K562 (cell line): Measurements from ENCODE around the gene MRPL58.

ENCODE experiments used
- FOXM1 ChIP-seq, 2 experiments: fragments of 450-650 bp in 1 of 2; sonication (generic) in 1 of 2; formaldehyde crosslinking in 1 of 2; IDR thresholded peaks; 2 replicates each; pipeline versions ENCODE4 v1.6.1 to v1.9.0; 2017 to 2022; ENCODE audit warnings: low read depth in 2 of 2, mild to moderate bottlenecking in 2 of 2, missing genetic modification reagents in 1 of 2, moderate library complexity in 1 of 2
- POLR2A ChIP-seq: fragments of 450-650 bp; conservative IDR thresholded peaks from 2 replicates; pipeline ENCODE4 v1.6.1; 2016
- POLR2AphosphoS5 ChIP-seq: IDR thresholded peaks from 2 replicates; pipeline ENCODE4 v1.6.1; 2011; ENCODE audit warnings: mild to moderate bottlenecking, low read depth, low read length, moderate library complexity; ENCODE audit not compliant: control insufficient read depth, insufficient read depth
- RAD21 ChIP-seq, 2 experiments: fragments of 250-450 bp in 1 of 2; fragments of 450-650 bp in 1 of 2; sonication (Bioruptor Pico) in 1 of 2; formaldehyde crosslinking in 1 of 2; IDR thresholded peaks in 1 of 2; conservative IDR thresholded peaks in 1 of 2; 2 replicates each; pipeline versions ENCODE4 v1.4.0 to v1.8.0; 2020 to 2022; ENCODE audit warnings: mild to moderate bottlenecking in 2 of 2, moderate library complexity in 1 of 2
- ZNF263 ChIP-seq: sonication (generic); formaldehyde crosslinking; IDR thresholded peaks from 2 replicates; pipeline ENCODE4 v1.8.0; 2022; ENCODE audit warnings: mild to moderate bottlenecking, missing genetic modification reagents, borderline replicate concordance
- TF ChIP-seq, protein P1 (sequence below): sonication (generic); formaldehyde crosslinking; IDR thresholded peaks from 2 replicates; pipeline ENCODE4 v1.5.0; 2020; ENCODE audit warnings: missing genetic modification reagents
- TF ChIP-seq, protein P2 (sequence below): fragments of 450-650 bp; IDR thresholded peaks from 2 replicates; pipeline ENCODE4 v1.6.1; 2018; ENCODE audit not compliant: partially characterized antibody
- TF ChIP-seq, protein P3 (sequence below), 2 experiments: fragments of 450-650 bp; formaldehyde crosslinking in 1 of 2; IDR thresholded peaks; 2 replicates each; pipeline versions ENCODE4 v1.4.0 to v1.6.1; 2014 to 2020; ENCODE audit warnings: mild to moderate bottlenecking in 2 of 2, borderline replicate concordance in 1 of 2, low read depth in 1 of 2
- TF ChIP-seq, protein P4 (sequence below), 3 experiments: IDR thresholded peaks in 2 of 3; conservative IDR thresholded peaks in 1 of 3; 2 replicates each; pipeline ENCODE4 v1.5.1; 2011 to 2012; ENCODE audit warnings: low read length in 3 of 3, mild to moderate bottlenecking in 3 of 3, control low read depth in 2 of 3, improper control_type of control experiment in 1 of 3, inconsistent platforms in 1 of 3, low read depth in 1 of 3, mixed read lengths in 1 of 3, moderate library complexity in 1 of 3; ENCODE audit not compliant: insufficient read depth in 2 of 3
- TF ChIP-seq, protein P5 (sequence below): sonication (generic); formaldehyde crosslinking; IDR thresholded peaks from 2 replicates; pipeline ENCODE4 v1.8.1; 2022; ENCODE audit warnings: missing genetic modification reagents
- TF ChIP-seq, protein P6 (sequence below): fragments of 450-650 bp; formaldehyde crosslinking; IDR thresholded peaks from 2 replicates; pipeline ENCODE4 v1.4.0; 2022; ENCODE audit warnings: mild to moderate bottlenecking, moderate library complexity

DNA sequence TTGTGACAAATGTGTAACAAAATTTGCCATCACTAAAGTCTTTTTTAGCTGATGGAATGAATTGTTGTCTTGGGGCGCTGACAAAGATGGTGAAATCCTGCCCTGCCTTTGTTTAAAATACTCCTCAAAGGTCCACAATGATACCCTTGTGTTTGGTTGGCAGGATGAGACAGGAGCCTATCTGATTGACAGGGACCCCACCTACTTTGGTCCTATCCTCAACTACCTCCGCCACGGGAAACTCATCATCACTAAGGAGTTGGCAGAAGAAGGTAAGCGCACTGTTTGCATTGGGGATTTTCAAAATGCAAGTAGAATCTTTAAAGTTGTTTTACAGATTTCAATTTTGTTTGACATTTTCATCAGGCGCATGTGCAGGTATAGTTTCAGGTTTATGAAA lies 36.6 kb downstream of the MRPL58 start:
- TF ChIP-seq FOXM1 (IDR thresholded peaks at IDR 0.05; ENCODE audit: low read depth), result no peak
- TF ChIP-seq FOXM1 (CRISPR knock-in tag; IDR thresholded peaks at IDR 0.05; ENCODE audit: low read depth), result no peak
- TF ChIP-seq, protein P1, sequence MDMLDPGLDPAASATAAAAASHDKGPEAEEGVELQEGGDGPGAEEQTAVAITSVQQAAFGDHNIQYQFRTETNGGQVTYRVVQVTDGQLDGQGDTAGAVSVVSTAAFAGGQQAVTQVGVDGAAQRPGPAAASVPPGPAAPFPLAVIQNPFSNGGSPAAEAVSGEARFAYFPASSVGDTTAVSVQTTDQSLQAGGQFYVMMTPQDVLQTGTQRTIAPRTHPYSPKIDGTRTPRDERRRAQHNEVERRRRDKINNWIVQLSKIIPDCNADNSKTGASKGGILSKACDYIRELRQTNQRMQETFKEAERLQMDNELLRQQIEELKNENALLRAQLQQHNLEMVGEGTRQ, result no peak
- TF ChIP-seq ZNF263 (CRISPR knock-in tag), result no peak
- TF ChIP-seq, protein P2, sequence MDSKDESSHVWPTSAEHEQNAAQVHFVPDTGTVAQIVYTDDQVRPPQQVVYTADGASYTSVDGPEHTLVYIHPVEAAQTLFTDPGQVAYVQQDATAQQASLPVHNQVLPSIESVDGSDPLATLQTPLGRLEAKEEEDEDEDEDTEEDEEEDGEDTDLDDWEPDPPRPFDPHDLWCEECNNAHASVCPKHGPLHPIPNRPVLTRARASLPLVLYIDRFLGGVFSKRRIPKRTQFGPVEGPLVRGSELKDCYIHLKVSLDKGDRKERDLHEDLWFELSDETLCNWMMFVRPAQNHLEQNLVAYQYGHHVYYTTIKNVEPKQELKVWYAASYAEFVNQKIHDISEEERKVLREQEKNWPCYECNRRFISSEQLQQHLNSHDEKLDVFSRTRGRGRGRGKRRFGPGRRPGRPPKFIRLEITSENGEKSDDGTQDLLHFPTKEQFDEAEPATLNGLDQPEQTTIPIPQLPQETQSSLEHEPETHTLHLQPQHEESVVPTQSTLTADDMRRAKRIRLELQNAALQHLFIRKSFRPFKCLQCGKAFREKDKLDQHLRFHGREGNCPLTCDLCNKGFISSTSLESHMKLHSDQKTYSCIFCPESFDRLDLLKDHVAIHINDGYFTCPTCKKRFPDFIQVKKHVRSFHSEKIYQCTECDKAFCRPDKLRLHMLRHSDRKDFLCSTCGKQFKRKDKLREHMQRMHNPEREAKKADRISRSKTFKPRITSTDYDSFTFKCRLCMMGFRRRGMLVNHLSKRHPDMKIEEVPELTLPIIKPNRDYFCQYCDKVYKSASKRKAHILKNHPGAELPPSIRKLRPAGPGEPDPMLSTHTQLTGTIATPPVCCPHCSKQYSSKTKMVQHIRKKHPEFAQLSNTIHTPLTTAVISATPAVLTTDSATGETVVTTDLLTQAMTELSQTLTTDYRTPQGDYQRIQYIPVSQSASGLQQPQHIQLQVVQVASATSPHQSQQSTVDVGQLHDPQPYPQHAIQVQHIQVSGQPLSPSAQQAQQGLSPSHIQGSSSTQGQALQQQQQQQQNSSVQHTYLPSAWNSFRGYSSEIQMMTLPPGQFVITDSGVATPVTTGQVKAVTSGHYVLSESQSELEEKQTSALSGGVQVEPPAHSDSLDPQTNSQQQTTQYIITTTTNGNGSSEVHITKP, result no peak
- TF ChIP-seq, protein P3, sequence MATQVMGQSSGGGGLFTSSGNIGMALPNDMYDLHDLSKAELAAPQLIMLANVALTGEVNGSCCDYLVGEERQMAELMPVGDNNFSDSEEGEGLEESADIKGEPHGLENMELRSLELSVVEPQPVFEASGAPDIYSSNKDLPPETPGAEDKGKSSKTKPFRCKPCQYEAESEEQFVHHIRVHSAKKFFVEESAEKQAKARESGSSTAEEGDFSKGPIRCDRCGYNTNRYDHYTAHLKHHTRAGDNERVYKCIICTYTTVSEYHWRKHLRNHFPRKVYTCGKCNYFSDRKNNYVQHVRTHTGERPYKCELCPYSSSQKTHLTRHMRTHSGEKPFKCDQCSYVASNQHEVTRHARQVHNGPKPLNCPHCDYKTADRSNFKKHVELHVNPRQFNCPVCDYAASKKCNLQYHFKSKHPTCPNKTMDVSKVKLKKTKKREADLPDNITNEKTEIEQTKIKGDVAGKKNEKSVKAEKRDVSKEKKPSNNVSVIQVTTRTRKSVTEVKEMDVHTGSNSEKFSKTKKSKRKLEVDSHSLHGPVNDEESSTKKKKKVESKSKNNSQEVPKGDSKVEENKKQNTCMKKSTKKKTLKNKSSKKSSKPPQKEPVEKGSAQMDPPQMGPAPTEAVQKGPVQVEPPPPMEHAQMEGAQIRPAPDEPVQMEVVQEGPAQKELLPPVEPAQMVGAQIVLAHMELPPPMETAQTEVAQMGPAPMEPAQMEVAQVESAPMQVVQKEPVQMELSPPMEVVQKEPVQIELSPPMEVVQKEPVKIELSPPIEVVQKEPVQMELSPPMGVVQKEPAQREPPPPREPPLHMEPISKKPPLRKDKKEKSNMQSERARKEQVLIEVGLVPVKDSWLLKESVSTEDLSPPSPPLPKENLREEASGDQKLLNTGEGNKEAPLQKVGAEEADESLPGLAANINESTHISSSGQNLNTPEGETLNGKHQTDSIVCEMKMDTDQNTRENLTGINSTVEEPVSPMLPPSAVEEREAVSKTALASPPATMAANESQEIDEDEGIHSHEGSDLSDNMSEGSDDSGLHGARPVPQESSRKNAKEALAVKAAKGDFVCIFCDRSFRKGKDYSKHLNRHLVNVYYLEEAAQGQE (IDR thresholded peaks at IDR 0.05; ENCODE audit: borderline replicate concordance), result no peak
- TF ChIP-seq, protein P3 (CRISPR knock-in tag; IDR thresholded peaks at IDR 0.05; ENCODE audit: low read depth), result no peak
- TF ChIP-seq, protein P4, sequence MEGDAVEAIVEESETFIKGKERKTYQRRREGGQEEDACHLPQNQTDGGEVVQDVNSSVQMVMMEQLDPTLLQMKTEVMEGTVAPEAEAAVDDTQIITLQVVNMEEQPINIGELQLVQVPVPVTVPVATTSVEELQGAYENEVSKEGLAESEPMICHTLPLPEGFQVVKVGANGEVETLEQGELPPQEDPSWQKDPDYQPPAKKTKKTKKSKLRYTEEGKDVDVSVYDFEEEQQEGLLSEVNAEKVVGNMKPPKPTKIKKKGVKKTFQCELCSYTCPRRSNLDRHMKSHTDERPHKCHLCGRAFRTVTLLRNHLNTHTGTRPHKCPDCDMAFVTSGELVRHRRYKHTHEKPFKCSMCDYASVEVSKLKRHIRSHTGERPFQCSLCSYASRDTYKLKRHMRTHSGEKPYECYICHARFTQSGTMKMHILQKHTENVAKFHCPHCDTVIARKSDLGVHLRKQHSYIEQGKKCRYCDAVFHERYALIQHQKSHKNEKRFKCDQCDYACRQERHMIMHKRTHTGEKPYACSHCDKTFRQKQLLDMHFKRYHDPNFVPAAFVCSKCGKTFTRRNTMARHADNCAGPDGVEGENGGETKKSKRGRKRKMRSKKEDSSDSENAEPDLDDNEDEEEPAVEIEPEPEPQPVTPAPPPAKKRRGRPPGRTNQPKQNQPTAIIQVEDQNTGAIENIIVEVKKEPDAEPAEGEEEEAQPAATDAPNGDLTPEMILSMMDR (IDR thresholded peaks at IDR 0.05 in 2 of 3, conservative IDR thresholded peaks at IDR 0.05 in 1 of 3; ENCODE audit: insufficient read depth in 2 of 3, low read depth in 1 of 3, low read length in 3 of 3), result no peak
- TF ChIP-seq POLR2AphosphoS5, result no peak
- no peak for TF ChIP-seq RAD21 (CRISPR knock-in tag; conservative IDR thresholded peaks at IDR 0.05 in 1 of 2, IDR thresholded peaks at IDR 0.05 in 1 of 2)
- no peak for TF ChIP-seq POLR2A
- TF ChIP-seq, protein P5, sequence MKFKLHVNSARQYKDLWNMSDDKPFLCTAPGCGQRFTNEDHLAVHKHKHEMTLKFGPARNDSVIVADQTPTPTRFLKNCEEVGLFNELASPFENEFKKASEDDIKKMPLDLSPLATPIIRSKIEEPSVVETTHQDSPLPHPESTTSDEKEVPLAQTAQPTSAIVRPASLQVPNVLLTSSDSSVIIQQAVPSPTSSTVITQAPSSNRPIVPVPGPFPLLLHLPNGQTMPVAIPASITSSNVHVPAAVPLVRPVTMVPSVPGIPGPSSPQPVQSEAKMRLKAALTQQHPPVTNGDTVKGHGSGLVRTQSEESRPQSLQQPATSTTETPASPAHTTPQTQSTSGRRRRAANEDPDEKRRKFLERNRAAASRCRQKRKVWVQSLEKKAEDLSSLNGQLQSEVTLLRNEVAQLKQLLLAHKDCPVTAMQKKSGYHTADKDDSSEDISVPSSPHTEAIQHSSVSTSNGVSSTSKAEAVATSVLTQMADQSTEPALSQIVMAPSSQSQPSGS (CRISPR knock-in tag), result no peak
- TF ChIP-seq, protein P6, sequence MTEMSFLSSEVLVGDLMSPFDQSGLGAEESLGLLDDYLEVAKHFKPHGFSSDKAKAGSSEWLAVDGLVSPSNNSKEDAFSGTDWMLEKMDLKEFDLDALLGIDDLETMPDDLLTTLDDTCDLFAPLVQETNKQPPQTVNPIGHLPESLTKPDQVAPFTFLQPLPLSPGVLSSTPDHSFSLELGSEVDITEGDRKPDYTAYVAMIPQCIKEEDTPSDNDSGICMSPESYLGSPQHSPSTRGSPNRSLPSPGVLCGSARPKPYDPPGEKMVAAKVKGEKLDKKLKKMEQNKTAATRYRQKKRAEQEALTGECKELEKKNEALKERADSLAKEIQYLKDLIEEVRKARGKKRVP (CRISPR knock-in tag), result no peak
